IMR-90 (cell line): ENCODE results near the gene INPP4A. TPM values are rescaled to one million over a fixed set of nuclear protein-coding genes. Genes with fewer than 3 reads are reported as not detected.
A peak's percentile ranks its signal among the peaks of the same experiment; 100 is the strongest.

ENCODE experiments used
- ATAC-seq: fragments of 200-7000 bp; cut with Tn5 transposase; 2 replicates; pipeline ENCODE4 v1.9.1; 2020; ENCODE audit warnings: low read depth, mild to moderate bottlenecking, moderate library complexity
- BruUV-seq: library from RNA; stranded (reverse); fragments of 400-500 nt; replicated peaks from 2 replicates; lab custom pipeline; 2021; lab: Mats Ljungman, UMichigan
- CTCF ChIA-PET: fragments of 300-600 bp; formaldehyde crosslinking; extraction: SDS; loops from one replicate; lab custom pipeline; 2021; ENCODE audit warnings: antibody characterized with exemption; lab: Yijun Ruan, JAX
- POLR2A ChIA-PET: fragments of 300-600 bp; sonication (Branson Sonifier 250); formaldehyde crosslinking; loops from one replicate; lab custom pipeline; 2022; ENCODE audit warnings: antibody characterized with exemption; ENCODE audit not compliant: unreplicated experiment; lab: Charles Lee
- DNase-seq: peaks from one replicate; pipeline ENCODE4 v3.0.0; 2013
- H2AFZ ChIP-seq: replicated peaks from 2 replicates; pipeline ENCODE3; 2013; ENCODE audit warnings: low read length, mild to moderate bottlenecking; ENCODE audit not compliant: poor library complexity
- H2AK5ac ChIP-seq: 2 replicates; pipeline ENCODE4 v1.6.1; 2013; ENCODE audit warnings: low read depth, low read length, inconsistent platforms
- H2AK9ac ChIP-seq: replicated peaks from 2 replicates; pipeline ENCODE3; 2013; ENCODE audit warnings: mild to moderate bottlenecking, low read depth, low read length, moderate library complexity; ENCODE audit not compliant: poor library complexity
- H2BK120ac ChIP-seq: 2 replicates; pipeline ENCODE4 v1.6.1; 2013; ENCODE audit warnings: low read depth, low read length, inconsistent platforms
- H2BK15ac ChIP-seq: 3 replicates; pipeline ENCODE4 v1.6.1; 2013; ENCODE audit warnings: low read depth, low read length, inconsistent platforms
- H2BK20ac ChIP-seq: 2 replicates; pipeline ENCODE4 v1.6.1; 2013; ENCODE audit warnings: low read depth, mild to moderate bottlenecking, inconsistent platforms, low read length, moderate library complexity
- H2BK5ac ChIP-seq: 2 replicates; pipeline ENCODE4 v1.6.1; 2013; ENCODE audit warnings: mild to moderate bottlenecking, low read depth, low read length, inconsistent platforms; ENCODE audit not compliant: poor library complexity, severe bottlenecking
- H3K14ac ChIP-seq: replicated peaks from 2 replicates; pipeline ENCODE4 v1.6.1; 2013; ENCODE audit warnings: low read depth, low read length, inconsistent platforms
- H3K18ac ChIP-seq: 2 replicates; pipeline ENCODE4 v1.6.1; 2013; ENCODE audit warnings: low read depth, low read length, control low read depth
- H3K23ac ChIP-seq: 2 replicates; pipeline ENCODE4 v1.6.1; 2013; ENCODE audit warnings: low read depth, low read length, inconsistent platforms
- H3K27ac ChIP-seq: 2 replicates; pipeline ENCODE4 v1.5.1; 2013; ENCODE audit warnings: mild to moderate bottlenecking, control low read depth, low read length; ENCODE audit not compliant: insufficient read depth
- H3K27me3 ChIP-seq: 2 replicates; pipeline ENCODE4 v1.6.1; 2013; ENCODE audit warnings: low read length; ENCODE audit not compliant: control insufficient read depth, insufficient read depth
- H3K36me3 ChIP-seq: 2 replicates; pipeline ENCODE4 v1.6.1; 2013; ENCODE audit warnings: low read length, mixed read lengths; ENCODE audit not compliant: control insufficient read depth, insufficient read depth
- H3K4ac ChIP-seq: 2 replicates; pipeline ENCODE4 v1.6.1; 2013; ENCODE audit warnings: low read depth, low read length, inconsistent platforms
- H3K4me1 ChIP-seq: 2 replicates; pipeline ENCODE4 v1.6.1; 2013; ENCODE audit warnings: low read length, mixed read lengths; ENCODE audit not compliant: control insufficient read depth, insufficient read depth
- H3K4me2 ChIP-seq: 2 replicates; pipeline ENCODE4 v1.6.1; 2013; ENCODE audit warnings: low read depth, mild to moderate bottlenecking, control low read depth, low read length, moderate library complexity
- H3K4me3 ChIP-seq: 2 replicates; pipeline ENCODE4 v1.5.1; 2013; ENCODE audit warnings: low read depth, mild to moderate bottlenecking, control low read depth, low read length, moderate library complexity; ENCODE audit not compliant: insufficient read depth
- H3K56ac ChIP-seq: 2 replicates; pipeline ENCODE4 v1.6.1; 2013; ENCODE audit warnings: low read length, inconsistent platforms; ENCODE audit not compliant: insufficient read depth; ENCODE audit errors: extremely low read depth
- H3K79me1 ChIP-seq, 2 experiments: 2 replicates each; pipeline ENCODE4 v1.6.1; 2013; ENCODE audit warnings: low read length in 2 of 2, inconsistent platforms in 1 of 2, low read depth in 1 of 2
- H3K9ac ChIP-seq: 2 replicates; pipeline ENCODE4 v1.6.1; 2013; ENCODE audit warnings: low read depth, low read length, control low read depth
- H3K9me1 ChIP-seq: 2 replicates; pipeline ENCODE4 v1.6.1; 2013; ENCODE audit warnings: low read length, inconsistent platforms; ENCODE audit not compliant: insufficient read depth
- H3K9me3 ChIP-seq: 2 replicates; pipeline ENCODE4 v1.6.1; 2013; ENCODE audit warnings: low read length; ENCODE audit not compliant: control insufficient read depth, insufficient read depth
- H4K20me1 ChIP-seq: 2 replicates; pipeline ENCODE4 v1.6.1; 2013; ENCODE audit warnings: low read length, inconsistent platforms; ENCODE audit not compliant: insufficient read depth
- H4K5ac ChIP-seq: 2 replicates; pipeline ENCODE4 v1.6.1; 2013; ENCODE audit warnings: mild to moderate bottlenecking, low read depth, low read length, control low read depth
- H4K8ac ChIP-seq, 2 experiments: 2 replicates each; pipeline ENCODE4 v1.6.1; 2013; ENCODE audit warnings: low read depth in 2 of 2, low read length in 2 of 2, control low read depth in 1 of 2, inconsistent platforms in 1 of 2
- H4K91ac ChIP-seq: 2 replicates; pipeline ENCODE4 v1.6.1; 2013; ENCODE audit warnings: low read depth, low read length, inconsistent platforms; ENCODE audit not compliant: insufficient read depth
- NFE2L2 ChIP-seq: fragments of 150-350 bp; IDR thresholded peaks from 2 replicates; pipeline ENCODE4 v1.6.1; 2016; ENCODE audit warnings: low read depth, mild to moderate bottlenecking, low read length
- RCOR1 ChIP-seq: IDR thresholded peaks from 2 replicates; pipeline ENCODE4 v1.6.1; 2012; ENCODE audit warnings: mild to moderate bottlenecking, low read length, improper control_type of control experiment; ENCODE audit not compliant: insufficient replicate concordance
- WGBS, 2 experiments: methylation state at CpG; one replicate each; pipeline versions ENCODE4 v1.1.5 to v1.1.7; 2013; ENCODE audit warnings: missing lambda C conversion rate in 2 of 2; ENCODE audit not compliant: insufficient read length in 1 of 2; ENCODE audit errors: extremely low coverage in 2 of 2; 5-methylcytosine and 5-hydroxymethylcytosine counted together
- dilution Hi-C: fragments of 300-500 bp; cut with HindIII; formaldehyde crosslinking; loops from one replicate; pipeline ENCODE4 v1.14.3; 2018; ENCODE audit warnings: low sequenced_read_pairs; ENCODE audit not compliant: unreplicated experiment
- in situ Hi-C: fragments of 300-500 bp; cut with MboI; formaldehyde crosslinking; loops from 3 replicates; pipeline ENCODE4 v1.14.3; 2019; ENCODE audit warnings: low sequenced_read_pairs, inconsistent platforms, mixed read lengths
- intact Hi-C: fragments of 100-400 bp; cut with micrococcal nuclease; formaldehyde crosslinking; loops from 2 replicates; pipeline ENCODE4 v1.10.0; 2022
- polyA plus RNA-seq, 3 experiments: library from polyadenylated mRNA; depleted of rRNA; stranded (reverse); fragments of >200 nt; gene quantifications; 2 replicates each; pipeline ENCODE4 v1.2.3, GENCODE V29; 2012; ENCODE audit warnings: low replicate concordance in 1 of 3
- total RNA-seq: library from RNA; depleted of rRNA; stranded (reverse); fragments of >200 nt; gene quantifications from 2 replicates; pipeline ENCODE4 v1.2.3, GENCODE V29; 2012

INPP4A gene
- total and polyA plus RNA-seq, 2 of the 4 experiments (the other 2 are of a cell fraction): 14.5 to 27.1 TPM

- intact Hi-C loops: no loop called here
- Histone ChIP-seq H3K18ac (no peak overlapping the region), H3K56ac (no peak overlapping the region), H3K14ac (peak overlapping the region; percentile 60; the same call in 1 of the 2 replicates), H3K4me1 (peaks cover 27% of the 10 kb centered on the region), H2BK15ac (peak overlapping the region; percentile 41; the same call in 1 of the 3 replicates), H2AK5ac (0 out of 2 replicates have a peak overlapping the region, but pooled peaks have one; percentile 29), H4K20me1 (peaks cover 48% of the 10 kb centered on the region), H3K27ac (no peak overlapping the region), H2AFZ (no peak overlapping the region), H3K4me2 (no peak overlapping the region), H4K5ac (no peak overlapping the region), H2BK5ac (no peak overlapping the region), H3K9ac (no peak overlapping the region), H3K4me3 (no peak overlapping the region), H2AK9ac (no peak overlapping the region), H2BK120ac (no peak overlapping the region; the same call in 1 of the 2 replicates), H3K79me1 (peaks cover 37 to 91% of the 10 kb centered on the region in 2 experiments), H3K4ac (peak overlapping the region; percentile 57; the same call in 1 of the 2 replicates), H3K23ac (peak overlapping the region; percentile 77; the same call in 1 of the 2 replicates), H3K9me1 (peaks cover 46% of the 10 kb centered on the region), H2BK20ac (peak overlapping the region; percentile 82), H4K8ac (no peak overlapping the region), H4K91ac (no peak overlapping the region; the same call in 1 of the 2 replicates), H3K9me3 (no peaks in the 10 kb centered on the region), H3K27me3 (no peaks in the 10 kb centered on the region), H3K36me3 (no peaks in the 10 kb centered on the region)
- in situ Hi-C loops: no loop called here
- dilution Hi-C loops: no loop called here
- DNase-seq: peak; percentile 70
- 83% methylated on average over 1 of the region's 3 CpGs; no CpG with 5 or more reads in 1 of the 2 experiments for WGBS, 2 experiments
- ChIA-PET POLR2A (no interaction called here), CTCF (interaction anchor here (0.6 kb wide), 1 partner anchor 19 kb away, joined by 3 read pairs; no protein-coding TSS in a partner anchor)
- TF ChIP-seq RCOR1 (no peak), NFE2L2 (0 out of 2 replicates have a peak, but pooled peaks have one; percentile 25)
- BruUV-seq: no TSS peak
- no peak for ATAC-seq
These were observed 15.0 kb downstream of the INPP4A start for GRCh38 chr2:98459496-98460175.
